SK-N-MC (cell line): Measurements from ENCODE around the gene ECPAS.

Source experiments
- EZH2 ChIP-seq: fragments of 200-600 bp; sonication (generic); IDR thresholded peaks from one replicate; pipeline ENCODE4 v1.6.1; 2017; ENCODE audit warnings: antibody characterized with exemption
- FOXP2 ChIP-seq: optimal IDR thresholded peaks from 2 replicates; pipeline ENCODE3; 2011; ENCODE audit warnings: mild to moderate bottlenecking, moderate library complexity; ENCODE audit not compliant: insufficient read depth; ENCODE audit errors: extremely low read length, control extremely low read depth
- POLR2AphosphoS5 ChIP-seq: IDR thresholded peaks from 2 replicates; pipeline ENCODE4 v1.6.1; 2012; ENCODE audit warnings: mild to moderate bottlenecking, low read depth, low read length, borderline replicate concordance

DNA sequence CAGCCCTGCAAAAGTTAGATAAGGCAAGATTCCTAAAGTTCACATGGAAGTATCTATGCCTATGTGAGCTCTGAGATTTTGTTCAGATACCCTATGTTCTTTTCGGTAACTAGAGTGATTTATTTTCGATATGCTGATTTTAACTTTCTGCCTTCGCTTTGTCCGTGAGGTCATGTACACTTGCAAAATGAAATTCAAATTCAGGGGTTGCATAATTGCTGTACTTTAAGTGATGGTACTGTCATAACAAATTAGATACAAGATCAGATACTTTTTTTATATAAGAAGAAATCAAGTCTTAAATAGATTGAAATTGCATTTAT is 350 bp upstream of the ECPAS start:
- TF ChIP-seq POLR2AphosphoS5 (no peak), EZH2 (no peak), FOXP2 (no peak)
